Caco-2 (cell line): ENCODE results near the gene QPCTL. TPM values are rescaled to one million over a fixed set of nuclear protein-coding genes. Genes with fewer than 3 reads are reported as not detected.
"Not testable (repeated sequence)": the region's sequence is repeated elsewhere in the genome, so short reads cannot be mapped to it uniquely, and the experiment has no call there.

Source experiments
- BruUV-seq: library from RNA; stranded (reverse); fragments of 400-500 nt; replicated peaks from 2 replicates; lab custom pipeline; 2021; lab: Mats Ljungman, UMichigan
- CTCF ChIA-PET: fragments of 300-600 bp; sonication (Branson Sonifier 250); formaldehyde crosslinking; loops from one replicate; lab custom pipeline; 2022; ENCODE audit warnings: antibody characterized with exemption; lab: Charles Lee
- POLR2A ChIA-PET: fragments of 300-600 bp; sonication (Branson Sonifier 250); formaldehyde crosslinking; loops from one replicate; lab custom pipeline; 2022; ENCODE audit warnings: antibody characterized with exemption; lab: Charles Lee
- DNase-seq, 2 experiments: peaks; one replicate each; pipeline versions ENCODE4 v3.0.0 to v3.0.0-alpha.2; 2020 to 2022
- H3K27me3 ChIP-seq: replicated peaks from 2 replicates; pipeline ENCODE4 v1.6.0; 2011; ENCODE audit warnings: low read length; ENCODE audit not compliant: control insufficient read depth, insufficient read depth
- H3K36me3 ChIP-seq: 2 replicates; pipeline ENCODE4 v1.5.1; 2011; ENCODE audit warnings: low read length; ENCODE audit not compliant: control insufficient read depth, insufficient read depth
- H3K4me1 ChIP-seq: fragments of 250-450 bp; sonication (Bioruptor Pico); 2 replicates; pipeline ENCODE4 v1.5.1; 2020; ENCODE audit warnings: mild to moderate bottlenecking
- H3K4me3 ChIP-seq: 2 replicates; pipeline ENCODE4 v1.5.1; 2011; ENCODE audit warnings: low read depth, mild to moderate bottlenecking, control low read depth, low read length
- H3K9me3 ChIP-seq: fragments of 250-450 bp; sonication (Bioruptor Pico); 2 replicates; pipeline ENCODE4 v1.5.1; 2020; ENCODE audit warnings: mild to moderate bottlenecking, moderate library complexity
- H3K27ac Mint-ChIP-seq: one replicate; pipeline ENCODE4 v1.8.0; 2022; ENCODE audit warnings: mixed read lengths; ENCODE audit not compliant: unreplicated experiment
- H3K27me3 Mint-ChIP-seq: one replicate; pipeline ENCODE4 v1.8.0; 2022; ENCODE audit warnings: mixed read lengths; ENCODE audit not compliant: insufficient read depth, unreplicated experiment
- H3K36me3 Mint-ChIP-seq: one replicate; pipeline ENCODE4 v1.8.0; 2022; ENCODE audit warnings: mild to moderate bottlenecking, mixed read lengths; ENCODE audit not compliant: insufficient read depth, unreplicated experiment
- H3K4me1 Mint-ChIP-seq: one replicate; pipeline ENCODE4 v1.8.0; 2022; ENCODE audit warnings: low read depth, mixed read lengths; ENCODE audit not compliant: unreplicated experiment
- H3K4me3 Mint-ChIP-seq: one replicate; pipeline ENCODE4 v1.8.0; 2022; ENCODE audit warnings: mild to moderate bottlenecking, moderate library complexity, mixed read lengths; ENCODE audit not compliant: unreplicated experiment
- H3K9me3 Mint-ChIP-seq: one replicate; pipeline ENCODE4 v1.8.0; 2022; ENCODE audit warnings: mixed read lengths; ENCODE audit not compliant: unreplicated experiment
- CTCF ChIP-seq, 2 experiments: fragments of 200-600 bp in 1 of 2; IDR thresholded peaks; 1 replicate in 1 of 2; 2 replicates in 1 of 2; pipeline versions ENCODE4 v1.5.1 to v1.8.0; 2011 to 2022; ENCODE audit warnings: antibody characterized with exemption in 1 of 2, control low read depth in 1 of 2, inconsistent platforms in 1 of 2, low read depth in 1 of 2, low read length in 1 of 2, mild to moderate bottlenecking in 1 of 2, moderate library complexity in 1 of 2; ENCODE audit not compliant: insufficient read depth in 1 of 2, severe bottlenecking in 1 of 2, unreplicated experiment in 1 of 2
- intact Hi-C: fragments of 100-400 bp; cut with micrococcal nuclease; formaldehyde crosslinking; loops from one replicate; pipeline ENCODE4 v1.10.0; 2022; ENCODE audit not compliant: unreplicated experiment
- total RNA-seq: library from RNA; stranded (reverse); gene quantifications from 2 replicates; pipeline ENCODE4 v1.2.3, GENCODE V29; 2022

The QPCTL gene
- total RNA-seq, 1 experiment from 2014 or later = 16.9 TPM

- H3K4me1 Mint-ChIP-seq = peaks cover 19% of the 10 kb centered on the region
- no peaks in the 10 kb centered on the region for H3K9me3 Mint-ChIP-seq
- TF ChIP-seq CTCF (IDR thresholded peaks at IDR 0.05; ENCODE audit: insufficient read depth in 1 of 2, low read depth in 1 of 2, low read length in 1 of 2, severe bottlenecking in 1 of 2, unreplicated experiment in 1 of 2) = peak in 1 of 2 experiments; percentile 26
- POLR2A ChIA-PET = interaction anchor here (0.5 to 2.5 kb wide), 22 partner anchors 10 to 871 kb away, joined by 3 to 64 read pairs (median 4); partner anchors contain the start of genes DMWD, FBXO46, NECTIN2 and QPCTL
- no TSS peak for BruUV-seq
- peak overlapping the region; percentile 64 for H3K4me3 ChIP-seq
- peaks cover 14% of the 10 kb centered on the region for H3K4me1 ChIP-seq
- no peaks in the 10 kb centered on the region for H3K27me3 ChIP-seq
- DNase-seq = peak; percentile 99 to 100
- peaks cover 71% of the 10 kb centered on the region for H3K36me3 Mint-ChIP-seq
- peaks cover 3% of the 10 kb centered on the region for H3K36me3 ChIP-seq
- peak overlapping the region; percentile 95 for H3K4me3 Mint-ChIP-seq
- peak overlapping the region; percentile 96 for H3K27ac Mint-ChIP-seq
- no peaks in the 10 kb centered on the region for H3K9me3 ChIP-seq
- H3K27me3 Mint-ChIP-seq = no peaks in the 10 kb centered on the region
- CTCF ChIA-PET = interaction anchor here (0.5 to 2.1 kb wide), 15 partner anchors 13 to 745 kb away, joined by 3 to 44 read pairs (median 5); partner anchors contain the start of genes DMPK, FBXO46, QPCTL and SIX5
- intact Hi-C loops = loop anchor here (1.0 kb wide), 3 partner anchors 13 to 53 kb away; partner anchors contain the start of genes FBXO46 and QPCTL
These were observed 24.9 kb downstream of the QPCTL start for GRCh38 chr19:45717131-45717982.

GRCh38 chr19:45717983-45718650 is 25.7 kb downstream of the QPCTL start:
- intact Hi-C loops = loop anchor here (1.0 kb wide), 3 partner anchors 12 to 52 kb away; partner anchors contain the start of genes FBXO46 and QPCTL
- peaks cover 73% of the 10 kb centered on the region for H3K36me3 Mint-ChIP-seq

GRCh38 chr19:45720065-45720464 is 27.6 kb downstream of the QPCTL start:
- ChIA-PET POLR2A (interaction anchor here (0.9 to 1.1 kb wide), 2 partner anchors 10 to 251 kb away, joined by 10 to 11 read pairs; partner anchors contain the start of gene FBXO46), CTCF (interaction anchor here (0.6 to 0.7 kb wide), 2 partner anchors 10 to 712 kb away, joined by 3 read pairs; no protein-coding TSS in a partner anchor)
- H3K27ac Mint-ChIP-seq, H3K4me3 Mint-ChIP-seq, intact Hi-C loops, H3K9me3 ChIP-seq, H3K36me3 ChIP-seq, H3K9me3 Mint-ChIP-seq, BruUV-seq, H3K27me3 Mint-ChIP-seq, DNase-seq, H3K4me3 ChIP-seq, H3K27me3 ChIP-seq: not testable (repeated sequence)
- H3K36me3 Mint-ChIP-seq = peaks cover 69% of the 10 kb centered on the region
- peaks cover 13% of the 10 kb centered on the region for H3K4me1 ChIP-seq
- peaks cover 19% of the 10 kb centered on the region for H3K4me1 Mint-ChIP-seq

More at GRCh38 chr19:45717983-45718650, 25.7 kb downstream of the QPCTL start:
- Histone ChIP-seq H3K4me1 (peaks cover 14% of the 10 kb centered on the region), H3K36me3 (peaks cover 2% of the 10 kb centered on the region), H3K4me3 (peak overlapping the region; percentile 36), H3K27me3 (no peaks in the 10 kb centered on the region), H3K9me3 (no peaks in the 10 kb centered on the region)
- Mint-ChIP-seq H3K27ac (peak overlapping the region; percentile 96), H3K27me3 (no peaks in the 10 kb centered on the region), H3K4me1 (peaks cover 19% of the 10 kb centered on the region), H3K4me3 (peak overlapping the region; percentile 95), H3K9me3 (no peaks in the 10 kb centered on the region)
- TSS peak; percentile 98 for BruUV-seq
- ChIA-PET POLR2A (interaction anchor here (0.6 to 2.5 kb wide), 11 partner anchors 12 to 134 kb away, joined by 3 to 64 read pairs (median 8); partner anchors contain the start of genes DMWD, FBXO46, QPCTL and SIX5), CTCF (interaction anchor here (0.7 to 2.1 kb wide), 8 partner anchors 12 to 233 kb away, joined by 3 to 44 read pairs (median 6); partner anchors contain the start of genes DMPK, FBXO46, QPCTL and SIX5)
- peak in 1 of 2 experiments; percentile 48 for DNase-seq
- TF ChIP-seq CTCF (IDR thresholded peaks at IDR 0.05; ENCODE audit: insufficient read depth in 1 of 2, low read depth in 1 of 2, low read length in 1 of 2, severe bottlenecking in 1 of 2, unreplicated experiment in 1 of 2) = no peak

GRCh38 chr19:45728683-45729082 is 36.2 kb downstream of the QPCTL start:
- intact Hi-C loops, POLR2A ChIA-PET, CTCF ChIA-PET, H3K27me3 ChIP-seq, H3K4me3 ChIP-seq, H3K4me3 Mint-ChIP-seq, H3K27me3 Mint-ChIP-seq, DNase-seq, H3K9me3 Mint-ChIP-seq, H3K4me1 ChIP-seq, H3K9me3 ChIP-seq, H3K4me1 Mint-ChIP-seq, BruUV-seq, H3K36me3 ChIP-seq: not testable (repeated sequence)
- H3K36me3 Mint-ChIP-seq = peaks cover 33% of the 10 kb centered on the region
- H3K27ac Mint-ChIP-seq = peak overlapping the region; percentile 9
